GM12872 (cell line): ENCODE data around the gene ERFL.

Experiments
- TF ChIP-seq, protein P1 (sequence below): IDR thresholded peaks from 3 replicates; pipeline ENCODE4 v1.5.1; 2011; ENCODE audit warnings: low read depth, mild to moderate bottlenecking, low read length, moderate library complexity; ENCODE audit not compliant: insufficient read depth

ERFL gene

DNA sequence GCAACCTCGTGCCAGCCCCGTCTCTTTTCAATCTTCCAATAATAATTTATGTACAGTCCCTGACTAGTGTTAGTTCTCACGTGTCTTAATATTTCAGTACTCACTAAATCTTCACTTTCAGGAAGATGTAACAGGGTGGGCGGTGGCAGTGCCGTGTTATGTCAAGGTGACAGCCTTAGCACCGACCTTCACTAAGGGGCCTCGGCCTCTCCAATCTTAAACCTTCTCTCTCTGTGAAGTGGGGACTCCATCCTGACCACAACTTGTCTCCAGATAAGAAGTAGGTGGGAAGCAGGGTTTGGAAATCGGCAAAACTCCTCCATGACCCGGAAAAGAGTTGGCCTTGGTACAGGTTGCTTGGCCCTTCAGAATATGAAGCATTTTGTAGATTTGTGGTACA is 66.4 kb downstream of the ERFL start:
- TF ChIP-seq, protein P1, sequence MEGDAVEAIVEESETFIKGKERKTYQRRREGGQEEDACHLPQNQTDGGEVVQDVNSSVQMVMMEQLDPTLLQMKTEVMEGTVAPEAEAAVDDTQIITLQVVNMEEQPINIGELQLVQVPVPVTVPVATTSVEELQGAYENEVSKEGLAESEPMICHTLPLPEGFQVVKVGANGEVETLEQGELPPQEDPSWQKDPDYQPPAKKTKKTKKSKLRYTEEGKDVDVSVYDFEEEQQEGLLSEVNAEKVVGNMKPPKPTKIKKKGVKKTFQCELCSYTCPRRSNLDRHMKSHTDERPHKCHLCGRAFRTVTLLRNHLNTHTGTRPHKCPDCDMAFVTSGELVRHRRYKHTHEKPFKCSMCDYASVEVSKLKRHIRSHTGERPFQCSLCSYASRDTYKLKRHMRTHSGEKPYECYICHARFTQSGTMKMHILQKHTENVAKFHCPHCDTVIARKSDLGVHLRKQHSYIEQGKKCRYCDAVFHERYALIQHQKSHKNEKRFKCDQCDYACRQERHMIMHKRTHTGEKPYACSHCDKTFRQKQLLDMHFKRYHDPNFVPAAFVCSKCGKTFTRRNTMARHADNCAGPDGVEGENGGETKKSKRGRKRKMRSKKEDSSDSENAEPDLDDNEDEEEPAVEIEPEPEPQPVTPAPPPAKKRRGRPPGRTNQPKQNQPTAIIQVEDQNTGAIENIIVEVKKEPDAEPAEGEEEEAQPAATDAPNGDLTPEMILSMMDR = no peak

DNA sequence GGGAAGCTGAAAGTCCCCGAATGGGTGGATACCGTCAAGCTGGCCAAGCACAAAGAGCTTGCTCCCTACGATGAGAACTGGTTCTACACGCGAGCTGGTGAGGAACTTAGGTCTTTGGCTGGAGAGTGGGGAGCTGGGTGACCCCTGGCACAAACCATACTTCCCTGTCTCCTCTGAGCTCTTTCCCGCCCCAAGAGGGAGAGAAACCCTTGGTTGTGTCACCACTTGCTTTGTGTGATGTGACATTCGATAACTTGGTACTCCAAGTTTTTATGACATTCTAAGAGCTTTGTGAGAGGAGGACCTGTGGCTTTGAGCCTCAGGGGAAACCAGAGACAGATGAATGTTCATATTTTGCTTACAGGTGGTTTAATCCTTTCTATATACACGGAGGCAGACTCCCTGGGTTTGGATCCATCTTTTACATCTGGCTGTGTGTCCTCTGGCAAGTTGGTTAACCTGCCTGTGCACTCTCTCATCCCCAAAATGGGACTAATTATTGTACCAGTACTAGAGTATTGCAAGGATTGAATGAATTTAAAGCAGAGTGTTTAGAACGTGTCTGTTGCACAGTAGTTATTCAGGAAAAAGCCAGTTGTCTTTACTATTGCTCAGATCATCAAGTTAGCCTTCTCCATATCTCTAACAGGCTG is 67.0 kb downstream of the ERFL start:
- TF ChIP-seq, protein P1 = no peak

DNA sequence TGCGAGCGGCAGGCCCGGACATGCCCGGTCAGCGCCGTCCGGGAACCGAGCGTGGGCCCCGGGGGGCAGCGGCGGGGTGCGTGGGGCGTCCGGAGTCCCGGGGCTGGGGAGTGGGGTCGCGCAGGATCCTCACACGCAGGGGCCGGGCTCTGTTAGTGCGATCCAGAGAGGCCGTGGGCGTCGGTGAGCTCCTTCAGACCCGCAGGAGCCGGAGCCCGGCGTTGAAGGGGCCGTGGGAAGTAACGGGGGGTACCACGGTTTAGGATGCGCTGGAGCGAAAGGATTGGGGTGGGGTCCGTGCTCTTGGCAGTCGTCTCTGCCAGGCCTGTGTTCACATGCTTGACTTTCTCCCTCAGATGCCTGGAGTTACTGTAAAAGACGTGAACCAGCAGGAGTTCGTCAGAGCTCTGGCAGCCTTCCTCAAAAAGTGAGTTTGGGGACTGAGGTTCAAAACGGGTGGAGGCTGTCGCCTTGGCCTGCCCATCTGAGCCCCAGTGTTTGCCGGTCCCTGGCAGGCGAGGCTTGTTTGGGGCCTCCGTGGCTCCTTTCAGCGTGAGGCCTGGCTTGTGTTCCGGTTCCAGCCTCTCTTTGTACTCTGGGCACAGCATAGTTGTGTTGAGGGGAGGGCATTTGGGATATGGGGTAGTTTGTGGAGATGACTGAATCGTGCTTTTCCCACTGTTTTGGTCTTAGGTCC is 67.7 kb downstream of the ERFL start:
- TF ChIP-seq, protein P1 = no peak

DNA sequence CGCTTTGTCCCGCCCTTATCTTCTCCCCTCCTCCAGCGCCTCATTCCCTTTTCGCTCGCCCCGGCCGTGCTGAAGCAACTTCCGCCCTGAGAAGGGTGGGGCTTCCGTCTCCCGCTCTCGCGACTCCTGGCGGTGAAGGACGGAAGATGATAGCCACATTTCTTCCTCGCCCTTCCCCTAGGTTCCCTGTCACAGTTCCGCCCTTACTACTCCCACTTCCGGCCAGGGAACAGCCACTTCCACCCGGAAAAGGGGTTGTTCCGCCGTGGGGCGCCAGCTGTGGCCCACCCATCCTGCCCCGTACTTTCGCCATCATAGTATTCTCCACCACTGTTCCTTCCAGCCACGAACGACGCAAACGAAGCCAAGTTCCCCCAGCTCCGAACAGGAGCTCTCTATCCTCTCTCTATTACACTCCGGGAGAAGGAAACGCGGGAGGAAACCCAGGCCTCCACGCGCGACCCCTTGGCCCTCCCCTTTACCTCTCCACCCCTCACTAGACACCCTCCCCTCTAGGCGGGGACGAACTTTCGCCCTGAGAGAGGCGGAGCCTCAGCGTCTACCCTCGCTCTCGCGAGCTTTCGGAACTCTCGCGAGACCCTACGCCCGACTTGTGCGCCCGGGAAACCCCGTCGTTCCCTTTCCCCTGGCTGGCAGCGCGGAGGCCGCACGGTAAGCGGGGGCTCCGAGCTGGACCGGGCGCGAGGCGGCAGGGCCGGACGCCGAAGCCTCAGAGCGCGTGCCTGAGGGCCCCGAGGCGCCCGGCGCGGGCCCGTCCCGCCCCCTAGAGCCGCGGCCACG is 68.4 kb downstream of the ERFL start, which contains the start of gene RPS19:
TSS of gene RPS19 (plus strand) at position 638 of the 801 bp plus-strand sequence. CDS start 520 bp downstream, outside the sequence.
- TF ChIP-seq, protein P1 = peak; percentile 63

DNA sequence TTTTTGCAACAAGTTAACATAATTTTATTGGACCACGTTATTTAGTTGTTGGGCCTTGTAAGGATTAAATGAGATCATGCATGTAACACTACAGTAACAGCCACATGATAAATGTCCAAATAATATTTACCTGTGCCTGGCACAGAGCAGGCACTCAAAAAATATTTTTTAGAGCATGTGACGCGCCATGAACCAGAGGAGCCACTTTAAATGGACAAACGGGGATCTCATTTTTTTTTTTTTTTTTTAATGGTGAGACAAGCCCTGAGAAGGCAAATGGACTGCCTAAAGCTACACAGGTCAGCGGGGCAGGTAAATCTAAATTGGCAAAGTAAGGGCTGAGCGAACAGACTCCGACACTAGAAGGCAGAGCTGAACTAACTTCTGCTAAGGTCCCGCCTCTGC is 69.0 kb downstream of the ERFL start:
- TF ChIP-seq, protein P1 = no peak; the same call in 2 of the 3 replicates
